ENCODE results near the gene SGMS1. TPM values are rescaled to one million over a fixed set of nuclear protein-coding genes. Genes with fewer than 3 reads are reported as not detected.

SGMS1 gene
- polyA plus RNA-seq, 1 donor (not counting 4 experiments of a cell fraction or from before 2014, with no cell fraction given) = 18.3 TPM

DNA sequence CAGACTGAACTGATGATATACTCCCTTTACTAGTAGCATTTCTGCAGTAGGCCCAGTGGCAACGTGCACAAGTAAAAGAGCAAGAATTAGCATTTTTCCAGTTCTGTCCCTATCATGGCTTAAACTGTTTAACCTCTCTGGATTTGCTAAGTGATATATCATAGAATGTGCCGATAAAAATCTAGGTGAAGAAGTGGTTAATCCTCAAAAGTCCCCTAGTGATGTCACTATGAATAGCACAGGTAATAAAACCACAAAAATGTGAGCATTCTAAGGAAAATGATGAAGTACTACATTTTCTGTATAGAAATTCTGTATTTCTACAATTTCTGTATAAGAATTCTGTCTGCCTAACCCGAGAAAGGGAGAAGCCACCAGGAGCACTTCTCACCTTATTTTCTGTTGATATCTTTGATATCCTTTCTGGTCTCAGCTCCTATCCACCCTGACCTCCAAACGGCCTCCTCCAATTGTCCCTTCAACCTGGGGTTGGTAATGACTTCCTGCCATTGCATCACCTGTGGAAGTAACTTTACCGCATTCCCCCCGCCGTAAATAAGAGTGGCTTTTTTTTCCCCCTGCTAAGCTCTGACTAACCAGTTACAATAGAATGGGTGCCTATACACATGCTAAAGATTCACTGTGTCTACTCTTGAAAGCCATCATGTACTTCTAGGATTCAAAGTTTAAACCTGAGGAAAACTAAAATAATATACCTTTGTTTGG is 216.5 kb downstream of the SGMS1 start:
- H3K36me3 ChIP-seq (ENCODE audit: control insufficient read depth in 2 of 2, extremely low read depth in 1 of 2, insufficient read depth in 2 of 2, low read length in 2 of 2) = no peaks in the 10 kb centered on the region
- FAIRE-seq = peak; percentile 13
- peak overlapping the region; percentile 41 for H3K4me2 ChIP-seq (ENCODE audit: control insufficient read depth, extremely low read depth, insufficient read depth, low read depth, low read length)
- H3K27me3 ChIP-seq (ENCODE audit: control insufficient read depth, extremely low read depth, insufficient read depth, low read length) = no peaks in the 10 kb centered on the region
- peak overlapping the region in 1 of 3 experiments; percentile 22 for H3K4me3 ChIP-seq (ENCODE audit: control insufficient read depth in 2 of 3, extremely low read depth in 1 of 3, insufficient read depth in 2 of 3, low read depth in 1 of 3, low read length in 3 of 3)
- peak overlapping the region; percentile 51 for H3K27ac ChIP-seq (ENCODE audit: control insufficient read depth, insufficient read depth, low read length)
- H3K9ac ChIP-seq (ENCODE audit: control insufficient read depth, extremely low read depth, insufficient read depth, low read length) = peak overlapping the region; percentile 17
- H4K20me1 ChIP-seq (ENCODE audit: control insufficient read depth, extremely low read depth, insufficient read depth, low read length) = no peaks in the 10 kb centered on the region
- H2AFZ ChIP-seq (ENCODE audit: control insufficient read depth, low read length) = no peak overlapping the region
- peaks cover 46% of the 10 kb centered on the region for H3K79me2 ChIP-seq (ENCODE audit: control insufficient read depth, insufficient read depth, low read length)
- dilution Hi-C loops (cut with MboI; ENCODE audit: extremely low pct_ligation_motif_present, low sequenced_read_pairs) = no loop called here
- peak; percentile 48 for DNase-seq (ENCODE audit: low read depth, low spot score)
- no peak for TF ChIP-seq EZH2 (IDR thresholded peaks at IDR 0.05; ENCODE audit: low read length)
- TF ChIP-seq, protein P1, sequence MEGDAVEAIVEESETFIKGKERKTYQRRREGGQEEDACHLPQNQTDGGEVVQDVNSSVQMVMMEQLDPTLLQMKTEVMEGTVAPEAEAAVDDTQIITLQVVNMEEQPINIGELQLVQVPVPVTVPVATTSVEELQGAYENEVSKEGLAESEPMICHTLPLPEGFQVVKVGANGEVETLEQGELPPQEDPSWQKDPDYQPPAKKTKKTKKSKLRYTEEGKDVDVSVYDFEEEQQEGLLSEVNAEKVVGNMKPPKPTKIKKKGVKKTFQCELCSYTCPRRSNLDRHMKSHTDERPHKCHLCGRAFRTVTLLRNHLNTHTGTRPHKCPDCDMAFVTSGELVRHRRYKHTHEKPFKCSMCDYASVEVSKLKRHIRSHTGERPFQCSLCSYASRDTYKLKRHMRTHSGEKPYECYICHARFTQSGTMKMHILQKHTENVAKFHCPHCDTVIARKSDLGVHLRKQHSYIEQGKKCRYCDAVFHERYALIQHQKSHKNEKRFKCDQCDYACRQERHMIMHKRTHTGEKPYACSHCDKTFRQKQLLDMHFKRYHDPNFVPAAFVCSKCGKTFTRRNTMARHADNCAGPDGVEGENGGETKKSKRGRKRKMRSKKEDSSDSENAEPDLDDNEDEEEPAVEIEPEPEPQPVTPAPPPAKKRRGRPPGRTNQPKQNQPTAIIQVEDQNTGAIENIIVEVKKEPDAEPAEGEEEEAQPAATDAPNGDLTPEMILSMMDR (optimal IDR thresholded peaks at IDR 0.05 in 1 of 3, IDR thresholded peaks at IDR 0.05 in 1 of 3, conservative IDR thresholded peaks at IDR 0.05 in 1 of 3; ENCODE audit: extremely low read depth in 1 of 3, insufficient read depth in 2 of 3, low read length in 3 of 3) = no peak
- no peaks in the 10 kb centered on the region for H3K9me3 ChIP-seq (ENCODE audit: control insufficient read depth, low read depth, low read length)
- H3K9me1 ChIP-seq (ENCODE audit: control insufficient read depth, extremely low read depth, insufficient read depth, low read length) = peaks cover 5% of the 10 kb centered on the region
- H3K4me1 ChIP-seq (ENCODE audit: control insufficient read depth, extremely low read depth, insufficient read depth, low read length) = peaks cover 34% of the 10 kb centered on the region

DNA sequence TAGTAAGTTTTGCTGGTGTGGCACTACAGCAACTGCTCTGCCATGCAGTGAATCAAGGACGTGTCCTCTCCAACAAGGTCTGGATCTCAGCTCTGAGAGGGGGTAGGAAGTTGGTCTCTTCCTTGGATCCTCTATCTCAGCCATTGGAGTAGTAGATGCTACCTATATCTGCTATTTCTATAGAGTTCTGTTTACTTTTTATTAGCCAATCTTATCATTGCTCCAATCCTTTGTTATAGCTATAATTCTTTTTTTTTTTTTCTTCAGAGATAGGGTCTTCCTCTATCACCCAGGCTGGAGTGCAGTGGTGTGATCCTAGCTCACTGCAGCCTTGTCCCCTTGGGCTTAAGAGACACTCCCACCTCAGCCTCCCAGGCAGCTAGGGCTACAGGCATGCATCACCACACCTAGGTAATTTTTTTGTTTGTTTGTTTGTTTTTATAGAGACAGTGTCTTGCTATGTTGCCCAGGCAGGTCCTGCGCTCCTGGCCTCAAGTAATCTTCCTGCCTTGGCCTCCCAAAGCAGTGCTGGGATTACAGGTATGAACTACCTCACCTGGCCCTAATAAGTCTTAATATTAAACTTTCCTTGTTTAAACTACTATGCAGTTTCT is 217.2 kb downstream of the SGMS1 start:
- no peak for FAIRE-seq
- H3K9me1 ChIP-seq (ENCODE audit: control insufficient read depth, extremely low read depth, insufficient read depth, low read length) = peaks cover 5% of the 10 kb centered on the region
- DNase-seq (ENCODE audit: low read depth, low spot score) = no peak

More for the DNA sequence above, 217.2 kb downstream of the SGMS1 start:
- no peaks in the 10 kb centered on the region for H3K36me3 ChIP-seq (ENCODE audit: control insufficient read depth in 2 of 2, extremely low read depth in 1 of 2, insufficient read depth in 2 of 2, low read length in 2 of 2)
- H3K27ac ChIP-seq (ENCODE audit: control insufficient read depth, insufficient read depth, low read length) = peak overlapping the region; percentile 51
- no peak overlapping the region for H2AFZ ChIP-seq (ENCODE audit: control insufficient read depth, low read length)
- H3K9ac ChIP-seq (ENCODE audit: control insufficient read depth, extremely low read depth, insufficient read depth, low read length) = no peak overlapping the region
- H3K4me1 ChIP-seq (ENCODE audit: control insufficient read depth, extremely low read depth, insufficient read depth, low read length) = peaks cover 34% of the 10 kb centered on the region
- no peaks in the 10 kb centered on the region for H4K20me1 ChIP-seq (ENCODE audit: control insufficient read depth, extremely low read depth, insufficient read depth, low read length)
- TF ChIP-seq, protein P1 (optimal IDR thresholded peaks at IDR 0.05 in 1 of 3, IDR thresholded peaks at IDR 0.05 in 1 of 3, conservative IDR thresholded peaks at IDR 0.05 in 1 of 3; ENCODE audit: extremely low read depth in 1 of 3, insufficient read depth in 2 of 3, low read length in 3 of 3) = no peak
- no peak for TF ChIP-seq EZH2 (IDR thresholded peaks at IDR 0.05; ENCODE audit: low read length)
- H3K4me2 ChIP-seq (ENCODE audit: control insufficient read depth, extremely low read depth, insufficient read depth, low read depth, low read length) = no peak overlapping the region
- no peaks in the 10 kb centered on the region for H3K9me3 ChIP-seq (ENCODE audit: control insufficient read depth, low read depth, low read length)
- peaks cover 41% of the 10 kb centered on the region for H3K79me2 ChIP-seq (ENCODE audit: control insufficient read depth, insufficient read depth, low read length)
- H3K4me3 ChIP-seq (ENCODE audit: control insufficient read depth in 2 of 3, extremely low read depth in 1 of 3, insufficient read depth in 2 of 3, low read depth in 1 of 3, low read length in 3 of 3) = no peak overlapping the region
- dilution Hi-C loops (cut with MboI; ENCODE audit: extremely low pct_ligation_motif_present, low sequenced_read_pairs) = no loop called here
- no peaks in the 10 kb centered on the region for H3K27me3 ChIP-seq (ENCODE audit: control insufficient read depth, extremely low read depth, insufficient read depth, low read length)
